IMR-90 (cell line): ENCODE data around the gene NT5C3B. TPM values are rescaled to one million over a fixed set of nuclear protein-coding genes. Genes with fewer than 3 reads are reported as not detected.

Experiments used
- ATAC-seq: fragments of 200-7000 bp; cut with Tn5 transposase; 2 replicates; pipeline ENCODE4 v1.9.1; 2020; ENCODE audit warnings: low read depth, mild to moderate bottlenecking, moderate library complexity
- BruUV-seq: library from RNA; stranded (reverse); fragments of 400-500 nt; replicated peaks from 2 replicates; lab custom pipeline; 2021; lab: Mats Ljungman, UMichigan
- CTCF ChIA-PET: fragments of 300-600 bp; formaldehyde crosslinking; extraction: SDS; loops from one replicate; lab custom pipeline; 2021; ENCODE audit warnings: antibody characterized with exemption; lab: Yijun Ruan, JAX
- POLR2A ChIA-PET: fragments of 300-600 bp; sonication (Branson Sonifier 250); formaldehyde crosslinking; loops from one replicate; lab custom pipeline; 2022; ENCODE audit warnings: antibody characterized with exemption; ENCODE audit not compliant: unreplicated experiment; lab: Charles Lee
- DNase-seq: peaks from one replicate; pipeline ENCODE4 v3.0.0; 2013
- H2AFZ ChIP-seq: replicated peaks from 2 replicates; pipeline ENCODE3; 2013; ENCODE audit warnings: low read length, mild to moderate bottlenecking; ENCODE audit not compliant: poor library complexity
- H2AK5ac ChIP-seq: 2 replicates; pipeline ENCODE4 v1.6.1; 2013; ENCODE audit warnings: low read depth, low read length, inconsistent platforms
- H2AK9ac ChIP-seq: replicated peaks from 2 replicates; pipeline ENCODE3; 2013; ENCODE audit warnings: mild to moderate bottlenecking, low read depth, low read length, moderate library complexity; ENCODE audit not compliant: poor library complexity
- H2BK120ac ChIP-seq: 2 replicates; pipeline ENCODE4 v1.6.1; 2013; ENCODE audit warnings: low read depth, low read length, inconsistent platforms
- H2BK15ac ChIP-seq: 3 replicates; pipeline ENCODE4 v1.6.1; 2013; ENCODE audit warnings: low read depth, low read length, inconsistent platforms
- H2BK20ac ChIP-seq: 2 replicates; pipeline ENCODE4 v1.6.1; 2013; ENCODE audit warnings: low read depth, mild to moderate bottlenecking, inconsistent platforms, low read length, moderate library complexity
- H2BK5ac ChIP-seq: 2 replicates; pipeline ENCODE4 v1.6.1; 2013; ENCODE audit warnings: mild to moderate bottlenecking, low read depth, low read length, inconsistent platforms; ENCODE audit not compliant: poor library complexity, severe bottlenecking
- H3K14ac ChIP-seq: replicated peaks from 2 replicates; pipeline ENCODE4 v1.6.1; 2013; ENCODE audit warnings: low read depth, low read length, inconsistent platforms
- H3K18ac ChIP-seq: 2 replicates; pipeline ENCODE4 v1.6.1; 2013; ENCODE audit warnings: low read depth, low read length, control low read depth
- H3K23ac ChIP-seq: 2 replicates; pipeline ENCODE4 v1.6.1; 2013; ENCODE audit warnings: low read depth, low read length, inconsistent platforms
- H3K27ac ChIP-seq: 2 replicates; pipeline ENCODE4 v1.5.1; 2013; ENCODE audit warnings: mild to moderate bottlenecking, control low read depth, low read length; ENCODE audit not compliant: insufficient read depth
- H3K27me3 ChIP-seq: 2 replicates; pipeline ENCODE4 v1.6.1; 2013; ENCODE audit warnings: low read length; ENCODE audit not compliant: control insufficient read depth, insufficient read depth
- H3K36me3 ChIP-seq: 2 replicates; pipeline ENCODE4 v1.6.1; 2013; ENCODE audit warnings: low read length, mixed read lengths; ENCODE audit not compliant: control insufficient read depth, insufficient read depth
- H3K4ac ChIP-seq: 2 replicates; pipeline ENCODE4 v1.6.1; 2013; ENCODE audit warnings: low read depth, low read length, inconsistent platforms
- H3K4me1 ChIP-seq: 2 replicates; pipeline ENCODE4 v1.6.1; 2013; ENCODE audit warnings: low read length, mixed read lengths; ENCODE audit not compliant: control insufficient read depth, insufficient read depth
- H3K4me2 ChIP-seq: 2 replicates; pipeline ENCODE4 v1.6.1; 2013; ENCODE audit warnings: low read depth, mild to moderate bottlenecking, control low read depth, low read length, moderate library complexity
- H3K4me3 ChIP-seq: 2 replicates; pipeline ENCODE4 v1.5.1; 2013; ENCODE audit warnings: low read depth, mild to moderate bottlenecking, control low read depth, low read length, moderate library complexity; ENCODE audit not compliant: insufficient read depth
- H3K56ac ChIP-seq: 2 replicates; pipeline ENCODE4 v1.6.1; 2013; ENCODE audit warnings: low read length, inconsistent platforms; ENCODE audit not compliant: insufficient read depth; ENCODE audit errors: extremely low read depth
- H3K79me1 ChIP-seq, 2 experiments: 2 replicates each; pipeline ENCODE4 v1.6.1; 2013; ENCODE audit warnings: low read length in 2 of 2, inconsistent platforms in 1 of 2, low read depth in 1 of 2
- H3K9ac ChIP-seq: 2 replicates; pipeline ENCODE4 v1.6.1; 2013; ENCODE audit warnings: low read depth, low read length, control low read depth
- H3K9me1 ChIP-seq: 2 replicates; pipeline ENCODE4 v1.6.1; 2013; ENCODE audit warnings: low read length, inconsistent platforms; ENCODE audit not compliant: insufficient read depth
- H3K9me3 ChIP-seq: 2 replicates; pipeline ENCODE4 v1.6.1; 2013; ENCODE audit warnings: low read length; ENCODE audit not compliant: control insufficient read depth, insufficient read depth
- H4K20me1 ChIP-seq: 2 replicates; pipeline ENCODE4 v1.6.1; 2013; ENCODE audit warnings: low read length, inconsistent platforms; ENCODE audit not compliant: insufficient read depth
- H4K5ac ChIP-seq: 2 replicates; pipeline ENCODE4 v1.6.1; 2013; ENCODE audit warnings: mild to moderate bottlenecking, low read depth, low read length, control low read depth
- H4K8ac ChIP-seq, 2 experiments: 2 replicates each; pipeline ENCODE4 v1.6.1; 2013; ENCODE audit warnings: low read depth in 2 of 2, low read length in 2 of 2, control low read depth in 1 of 2, inconsistent platforms in 1 of 2
- H4K91ac ChIP-seq: 2 replicates; pipeline ENCODE4 v1.6.1; 2013; ENCODE audit warnings: low read depth, low read length, inconsistent platforms; ENCODE audit not compliant: insufficient read depth
- BHLHE40 ChIP-seq: fragments of 150-350 bp; IDR thresholded peaks from 2 replicates; pipeline ENCODE4 v1.6.1; 2016; ENCODE audit warnings: mild to moderate bottlenecking, low read depth, low read length
- CEBPB ChIP-seq: IDR thresholded peaks from 2 replicates; pipeline ENCODE4 v1.6.1; 2012; ENCODE audit warnings: low read depth, low read length, improper control_type of control experiment
- CHD1 ChIP-seq: IDR thresholded peaks from 2 replicates; pipeline ENCODE4 v1.6.1; 2012; ENCODE audit warnings: low read depth, low read length, improper control_type of control experiment
- CTCF ChIP-seq: conservative IDR thresholded peaks from 2 replicates; pipeline ENCODE4 v1.5.1; 2012; ENCODE audit warnings: mild to moderate bottlenecking, low read depth, low read length, improper control_type of control experiment
- ELK1 ChIP-seq: fragments of 150-350 bp; IDR thresholded peaks from 2 replicates; pipeline ENCODE4 v1.6.1; 2016; ENCODE audit warnings: low read depth, mild to moderate bottlenecking, low read length, moderate library complexity, borderline replicate concordance
- FOS ChIP-seq: fragments of 150-350 bp; IDR thresholded peaks from 2 replicates; pipeline ENCODE4 v1.6.1; 2016; ENCODE audit warnings: low read depth, low read length
- MAFK ChIP-seq: IDR thresholded peaks from 2 replicates; pipeline ENCODE4 v1.6.1; 2012; ENCODE audit warnings: low read depth, low read length, improper control_type of control experiment
- MAZ ChIP-seq: IDR thresholded peaks from 2 replicates; pipeline ENCODE4 v1.6.1; 2012; ENCODE audit warnings: low read depth, mild to moderate bottlenecking, low read length, improper control_type of control experiment, moderate library complexity, borderline replicate concordance
- MXI1 ChIP-seq: IDR thresholded peaks from 2 replicates; pipeline ENCODE4 v1.6.1; 2012; ENCODE audit warnings: low read depth, mild to moderate bottlenecking, low read length, moderate library complexity, borderline replicate concordance
- NFE2L2 ChIP-seq: fragments of 150-350 bp; IDR thresholded peaks from 2 replicates; pipeline ENCODE4 v1.6.1; 2016; ENCODE audit warnings: low read depth, mild to moderate bottlenecking, low read length
- POLR2A ChIP-seq: IDR thresholded peaks from 2 replicates; pipeline ENCODE4 v1.6.1; 2012; ENCODE audit warnings: mild to moderate bottlenecking, low read depth, low read length
- RAD21 ChIP-seq: IDR thresholded peaks from 2 replicates; pipeline ENCODE4 v1.6.1; 2012; ENCODE audit warnings: low read length, improper control_type of control experiment
- RCOR1 ChIP-seq: IDR thresholded peaks from 2 replicates; pipeline ENCODE4 v1.6.1; 2012; ENCODE audit warnings: mild to moderate bottlenecking, low read length, improper control_type of control experiment; ENCODE audit not compliant: insufficient replicate concordance
- RFX5 ChIP-seq: IDR thresholded peaks from 2 replicates; pipeline ENCODE4 v1.8.0; 2012; ENCODE audit warnings: low read depth, mild to moderate bottlenecking, low read length, moderate library complexity
- SMC3 ChIP-seq: fragments of 150-350 bp; IDR thresholded peaks from 2 replicates; pipeline ENCODE4 v1.6.1; 2016; ENCODE audit warnings: low read depth, mild to moderate bottlenecking, antibody characterized with exemption, low read length, moderate library complexity
- USF2 ChIP-seq: fragments of 150-350 bp; IDR thresholded peaks from 2 replicates; pipeline ENCODE4 v1.6.1; 2017; ENCODE audit warnings: mild to moderate bottlenecking, antibody characterized with exemption, low read length, low read depth
- WGBS, 2 experiments: methylation state at CpG; one replicate each; pipeline versions ENCODE4 v1.1.5 to v1.1.7; 2013; ENCODE audit warnings: missing lambda C conversion rate in 2 of 2; ENCODE audit not compliant: insufficient read length in 1 of 2; ENCODE audit errors: extremely low coverage in 2 of 2; 5-methylcytosine and 5-hydroxymethylcytosine counted together
- dilution Hi-C: fragments of 300-500 bp; cut with HindIII; formaldehyde crosslinking; loops from one replicate; pipeline ENCODE4 v1.14.3; 2018; ENCODE audit warnings: low sequenced_read_pairs; ENCODE audit not compliant: unreplicated experiment
- in situ Hi-C: fragments of 300-500 bp; cut with MboI; formaldehyde crosslinking; loops from 3 replicates; pipeline ENCODE4 v1.14.3; 2019; ENCODE audit warnings: low sequenced_read_pairs, inconsistent platforms, mixed read lengths
- intact Hi-C: fragments of 100-400 bp; cut with micrococcal nuclease; formaldehyde crosslinking; loops from 2 replicates; pipeline ENCODE4 v1.10.0; 2022
- polyA plus RNA-seq, 3 experiments: library from polyadenylated mRNA; depleted of rRNA; stranded (reverse); fragments of >200 nt; gene quantifications; 2 replicates each; pipeline ENCODE4 v1.2.3, GENCODE V29; 2012; ENCODE audit warnings: low replicate concordance in 1 of 3
- total RNA-seq: library from RNA; depleted of rRNA; stranded (reverse); fragments of >200 nt; gene quantifications from 2 replicates; pipeline ENCODE4 v1.2.3, GENCODE V29; 2012

NT5C3B gene
- total and polyA plus RNA-seq, 2 of the 4 experiments (the other 2 are of a cell fraction), result 59.9 to 92.7 TPM

DNA sequence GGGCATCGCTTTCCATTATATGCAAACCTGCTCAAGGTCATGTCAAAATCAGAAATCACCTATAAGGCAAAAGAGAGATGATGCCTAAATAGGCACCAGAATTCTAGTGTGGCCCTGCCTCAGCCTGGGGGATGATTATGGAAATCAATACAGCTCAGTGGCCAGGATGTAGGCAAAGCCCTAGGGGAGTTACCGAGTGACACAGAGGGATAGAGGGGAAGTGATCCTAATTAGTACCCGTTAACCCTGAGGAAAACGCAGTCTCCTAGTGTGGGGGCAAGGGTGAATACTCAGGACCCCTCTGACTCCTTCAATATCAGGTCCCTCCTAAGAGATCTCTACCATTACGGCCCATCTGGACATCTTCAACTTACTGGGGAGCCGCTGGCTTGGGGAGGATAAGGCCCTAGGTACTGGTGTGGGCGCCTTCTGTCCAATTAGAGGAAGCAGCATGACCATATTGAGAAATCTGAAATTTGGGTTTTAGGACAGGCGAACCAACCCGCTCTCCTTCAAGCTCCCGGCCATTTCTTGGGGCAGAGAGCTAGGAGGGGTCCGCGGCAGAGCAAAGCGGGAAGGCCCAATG, 725 bp downstream of the NT5C3B start:
- in situ Hi-C loops (no loop called here), intact Hi-C loops (no loop called here), dilution Hi-C loops (no loop called here)
- no peak for TF ChIP-seq FOS
- no peak for TF ChIP-seq CTCF
- TF ChIP-seq ELK1, result no peak
- TF ChIP-seq BHLHE40, result no peak
- TF ChIP-seq NFE2L2, result no peak
- no peak for TF ChIP-seq POLR2A
- no peak for TF ChIP-seq USF2
- no peak for TF ChIP-seq RCOR1
- no peak for TF ChIP-seq CHD1
- no peak for TF ChIP-seq MAZ
- TF ChIP-seq SMC3, result no peak
- no peak for TF ChIP-seq MXI1
- no peak for TF ChIP-seq RAD21
- no peak for TF ChIP-seq MAFK
- no peak for TF ChIP-seq RFX5
- TF ChIP-seq CEBPB, result no peak
- ATAC-seq (peak; percentile 42), DNase-seq (no peak)
- peak overlapping the region; percentile 87 for H3K9ac ChIP-seq
- no peak overlapping the region for H3K56ac ChIP-seq
- peak overlapping the region; percentile 66 for H3K23ac ChIP-seq
- H3K27ac ChIP-seq, result peak overlapping the region; percentile 64; the same call in 1 of the 2 replicates
- H3K36me3 ChIP-seq, result peaks cover 11% of the 10 kb centered on the region
- H3K18ac ChIP-seq, result no peak overlapping the region
- peak overlapping the region; percentile 86 for H2AFZ ChIP-seq
- peak overlapping the region; percentile 86 for H3K4me2 ChIP-seq
- H3K27me3 ChIP-seq, result no peaks in the 10 kb centered on the region
- peaks cover 10% of the 10 kb centered on the region for H3K4me1 ChIP-seq
- H2BK20ac ChIP-seq, result no peak overlapping the region
- TSS peak; percentile 61 for BruUV-seq
- H2AK5ac ChIP-seq, result 0 out of 2 replicates have a peak overlapping the region, but pooled peaks have one; percentile 29
- H3K14ac ChIP-seq, result peak overlapping the region; percentile 5
- peak overlapping the region; percentile 96 for H3K4me3 ChIP-seq
- WGBS, 2 experiments, result no CpG with 5 or more reads among the region's 13 CpGs
- peaks cover 4% of the 10 kb centered on the region; the same call in 1 of the 2 replicates for H4K20me1 ChIP-seq
- H2BK5ac ChIP-seq, result no peak overlapping the region
- H4K8ac ChIP-seq, result peak overlapping the region; percentile 56 to 86; a peak in 2 of 4 replicates
- peak overlapping the region; percentile 56 for H2AK9ac ChIP-seq
- H3K4ac ChIP-seq, result peak overlapping the region; percentile 67; the same call in 1 of the 2 replicates
- H4K91ac ChIP-seq, result no peak overlapping the region; the same call in 1 of the 2 replicates
- H4K5ac ChIP-seq, result no peak overlapping the region
- H2BK15ac ChIP-seq, result no peak overlapping the region
- H2BK120ac ChIP-seq, result no peak overlapping the region
- no peaks in the 10 kb centered on the region for H3K9me3 ChIP-seq
- POLR2A ChIA-PET, result no interaction called here
- peaks cover 7 to 19% of the 10 kb centered on the region in 2 experiments; a peak in 2 of 4 replicates for H3K79me1 ChIP-seq
- CTCF ChIA-PET, result no interaction called here
- peaks cover 12% of the 10 kb centered on the region for H3K9me1 ChIP-seq
